ENCODE results near the gene KRT40. TPM values are rescaled to one million over a fixed set of nuclear protein-coding genes. Genes with fewer than 3 reads are reported as not detected.

KRT40 gene
- total and polyA plus RNA-seq, 2 of the 4 experiments (the other 2 are of a cell fraction), result not detected

DNA sequence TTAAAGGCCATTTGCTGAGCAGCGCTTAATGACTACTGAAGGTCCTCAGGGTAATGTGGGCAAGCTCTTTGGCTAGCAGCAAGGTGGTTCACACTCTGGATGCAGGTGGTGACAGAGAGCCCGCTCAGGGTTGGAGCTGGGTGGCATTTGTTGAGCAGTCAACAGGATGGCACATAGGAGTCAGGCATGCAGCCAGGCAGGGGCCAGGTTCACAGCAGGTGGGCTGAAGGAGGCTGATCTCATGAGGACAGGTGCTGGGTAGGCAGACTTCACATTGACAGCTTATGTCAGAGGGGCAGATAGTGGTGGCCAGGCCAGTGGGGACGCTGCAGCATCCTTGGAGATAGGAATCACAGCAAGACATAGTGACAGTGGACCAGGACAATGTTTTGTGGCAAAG lies 20.3 kb upstream of the KRT40 start:
- H3K4me1 ChIP-seq (ENCODE audit: control insufficient read depth, insufficient read depth, low read length), result no peaks in the 10 kb centered on the region
- in situ Hi-C loops (cut with MboI; ENCODE audit: low sequenced_read_pairs) (no loop called here), intact Hi-C loops (cut with micrococcal nuclease) (no loop called here), dilution Hi-C loops (cut with HindIII; ENCODE audit: low sequenced_read_pairs, unreplicated experiment) (no loop called here)
- 100% methylated on average over 1 of the region's 3 CpGs; no CpG with 5 or more reads in 1 of the 2 experiments for WGBS, 2 experiments (ENCODE audit: extremely low coverage in 2 of 2, insufficient read length in 1 of 2)
- TF ChIP-seq FOS (IDR thresholded peaks at IDR 0.05; ENCODE audit: low read depth, low read length) (no peak), MAZ (IDR thresholded peaks at IDR 0.05; ENCODE audit: borderline replicate concordance, low read depth, low read length) (no peak), RAD21 (IDR thresholded peaks at IDR 0.05; ENCODE audit: low read length) (no peak), BHLHE40 (IDR thresholded peaks at IDR 0.05; ENCODE audit: low read depth, low read length) (no peak), MAFK (IDR thresholded peaks at IDR 0.05; ENCODE audit: low read depth, low read length) (no peak), NFE2L2 (IDR thresholded peaks at IDR 0.05; ENCODE audit: low read depth, low read length) (no peak), CEBPB (IDR thresholded peaks at IDR 0.05; ENCODE audit: low read depth, low read length) (no peak), MXI1 (IDR thresholded peaks at IDR 0.05; ENCODE audit: borderline replicate concordance, low read depth, low read length) (no peak), RCOR1 (IDR thresholded peaks at IDR 0.05; ENCODE audit: insufficient replicate concordance, low read length) (no peak), CHD1 (IDR thresholded peaks at IDR 0.05; ENCODE audit: low read depth, low read length) (no peak)
- TF ChIP-seq, protein P1, sequence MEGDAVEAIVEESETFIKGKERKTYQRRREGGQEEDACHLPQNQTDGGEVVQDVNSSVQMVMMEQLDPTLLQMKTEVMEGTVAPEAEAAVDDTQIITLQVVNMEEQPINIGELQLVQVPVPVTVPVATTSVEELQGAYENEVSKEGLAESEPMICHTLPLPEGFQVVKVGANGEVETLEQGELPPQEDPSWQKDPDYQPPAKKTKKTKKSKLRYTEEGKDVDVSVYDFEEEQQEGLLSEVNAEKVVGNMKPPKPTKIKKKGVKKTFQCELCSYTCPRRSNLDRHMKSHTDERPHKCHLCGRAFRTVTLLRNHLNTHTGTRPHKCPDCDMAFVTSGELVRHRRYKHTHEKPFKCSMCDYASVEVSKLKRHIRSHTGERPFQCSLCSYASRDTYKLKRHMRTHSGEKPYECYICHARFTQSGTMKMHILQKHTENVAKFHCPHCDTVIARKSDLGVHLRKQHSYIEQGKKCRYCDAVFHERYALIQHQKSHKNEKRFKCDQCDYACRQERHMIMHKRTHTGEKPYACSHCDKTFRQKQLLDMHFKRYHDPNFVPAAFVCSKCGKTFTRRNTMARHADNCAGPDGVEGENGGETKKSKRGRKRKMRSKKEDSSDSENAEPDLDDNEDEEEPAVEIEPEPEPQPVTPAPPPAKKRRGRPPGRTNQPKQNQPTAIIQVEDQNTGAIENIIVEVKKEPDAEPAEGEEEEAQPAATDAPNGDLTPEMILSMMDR (conservative IDR thresholded peaks at IDR 0.05; ENCODE audit: low read depth, low read length), result no peak
- BruUV-seq (replicated peaks), result no TSS peak
- H4K20me1 ChIP-seq (ENCODE audit: insufficient read depth, low read length), result no peaks in the 10 kb centered on the region
- H2BK20ac ChIP-seq (ENCODE audit: low read depth, low read length), result no peak overlapping the region
- no peak overlapping the region for H4K5ac ChIP-seq (ENCODE audit: low read depth, low read length)
- ATAC-seq (ENCODE audit: low read depth), result no peak
- no peak overlapping the region for H3K4me3 ChIP-seq (ENCODE audit: insufficient read depth, low read depth, low read length)
- no peaks in the 10 kb centered on the region for H3K79me1 ChIP-seq (ENCODE audit: low read depth in 1 of 2, low read length in 2 of 2)
- H2AK9ac ChIP-seq (replicated peaks; ENCODE audit: low read depth, low read length, poor library complexity), result no peak overlapping the region
- H3K9me1 ChIP-seq (ENCODE audit: insufficient read depth, low read length), result no peaks in the 10 kb centered on the region
- H3K9me3 ChIP-seq (ENCODE audit: control insufficient read depth, insufficient read depth, low read length), result no peaks in the 10 kb centered on the region
- no peak overlapping the region for H3K56ac ChIP-seq (ENCODE audit: extremely low read depth, insufficient read depth, low read length)
- no peak overlapping the region for H4K8ac ChIP-seq (ENCODE audit: low read depth in 2 of 2, low read length in 2 of 2)
- CTCF ChIA-PET, result no interaction called here
- no peak overlapping the region for H3K14ac ChIP-seq (replicated peaks; ENCODE audit: low read depth, low read length)
- POLR2A ChIA-PET (ENCODE audit: unreplicated experiment), result no interaction called here
- H3K27ac ChIP-seq (ENCODE audit: insufficient read depth, low read length), result no peak overlapping the region
- no peak overlapping the region for H3K18ac ChIP-seq (ENCODE audit: low read depth, low read length)
- H4K91ac ChIP-seq (ENCODE audit: insufficient read depth, low read depth, low read length), result no peak overlapping the region
- no peak overlapping the region for H2AK5ac ChIP-seq (ENCODE audit: low read depth, low read length)
- no peak overlapping the region; the same call in 2 of the 3 replicates for H2BK15ac ChIP-seq (ENCODE audit: low read depth, low read length)
- H3K4ac ChIP-seq (ENCODE audit: low read depth, low read length), result no peak overlapping the region
- no peak overlapping the region for H3K23ac ChIP-seq (ENCODE audit: low read depth, low read length)
- H3K9ac ChIP-seq (ENCODE audit: low read depth, low read length), result no peak overlapping the region
- no peak overlapping the region for H2BK5ac ChIP-seq (ENCODE audit: low read depth, low read length, poor library complexity, severe bottlenecking)
- no peaks in the 10 kb centered on the region for H3K27me3 ChIP-seq (ENCODE audit: control insufficient read depth, insufficient read depth, low read length)
- H2BK120ac ChIP-seq (ENCODE audit: low read depth, low read length), result no peak overlapping the region
- H3K4me2 ChIP-seq (ENCODE audit: low read depth, low read length), result no peak overlapping the region
- no peak for DNase-seq
- no peaks in the 10 kb centered on the region for H3K36me3 ChIP-seq (ENCODE audit: control insufficient read depth, insufficient read depth, low read length)
- H2AFZ ChIP-seq (replicated peaks; ENCODE audit: low read length, poor library complexity), result no peak overlapping the region

Data from IMR-90 (cell line).